Measurements from ENCODE around the gene ITCH. TPM values are rescaled to one million over a fixed set of nuclear protein-coding genes. Genes with fewer than 3 reads are reported as not detected.

The ITCH gene
- total and polyA plus RNA-seq, 2 of the 8 experiments (the other 6 are each of a cell fraction or from before 2014, with no cell fraction given), result 3.9 to 45.2 TPM

DNA sequence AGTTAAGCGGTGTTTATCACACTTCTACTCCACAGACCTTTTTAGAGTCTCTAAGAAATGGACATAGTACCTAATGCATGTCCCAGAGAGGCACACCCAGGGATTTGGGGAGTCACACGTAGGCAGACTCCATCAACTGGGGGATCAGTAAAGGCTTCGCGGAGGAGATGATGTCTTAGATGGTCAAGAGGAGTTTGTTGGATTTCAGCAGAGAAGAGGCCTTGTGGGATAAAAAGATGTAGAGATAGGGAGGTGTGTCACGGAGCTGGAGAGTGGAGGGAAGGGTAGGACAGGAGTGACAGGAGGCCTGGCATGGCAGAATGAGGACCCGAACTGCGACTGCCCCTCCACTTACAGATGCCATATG, 162.3 kb downstream of the ITCH start (continued):
- TF ChIP-seq, protein P1, sequence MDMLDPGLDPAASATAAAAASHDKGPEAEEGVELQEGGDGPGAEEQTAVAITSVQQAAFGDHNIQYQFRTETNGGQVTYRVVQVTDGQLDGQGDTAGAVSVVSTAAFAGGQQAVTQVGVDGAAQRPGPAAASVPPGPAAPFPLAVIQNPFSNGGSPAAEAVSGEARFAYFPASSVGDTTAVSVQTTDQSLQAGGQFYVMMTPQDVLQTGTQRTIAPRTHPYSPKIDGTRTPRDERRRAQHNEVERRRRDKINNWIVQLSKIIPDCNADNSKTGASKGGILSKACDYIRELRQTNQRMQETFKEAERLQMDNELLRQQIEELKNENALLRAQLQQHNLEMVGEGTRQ (IDR thresholded peaks at IDR 0.05; ENCODE audit: low read length), result no peak
- no peak for TF ChIP-seq RBBP5 (IDR thresholded peaks at IDR 0.05; ENCODE audit: borderline replicate concordance, low read depth, low read length)
- TF ChIP-seq JUN (IDR thresholded peaks at IDR 0.05; ENCODE audit: low read depth, low read length), result no peak
- no peak for TF ChIP-seq JUND (IDR thresholded peaks at IDR 0.05; ENCODE audit: low read length)
- no peak for TF ChIP-seq KDM5A (IDR thresholded peaks at IDR 0.05; ENCODE audit: low read length)
- no peak for TF ChIP-seq SIX5 (IDR thresholded peaks at IDR 0.05; ENCODE audit: low read depth, low read length)
- TF ChIP-seq PHF8 (conservative IDR thresholded peaks at IDR 0.05; ENCODE audit: low read depth, low read length), result no peak
